Measurements from ENCODE around the gene SH3BP1.
A peak's percentile ranks its signal among the peaks of the same experiment; 100 is the strongest.

The SH3BP1 gene

GRCh38 chr22:37625737-37626136 is 13.7 kb upstream of the SH3BP1 start:
- TF ChIP-seq POLR2AphosphoS5 (IDR thresholded peaks at IDR 0.05; ENCODE audit: low read depth, low read length) (no peak), SPI1 (IDR thresholded peaks at IDR 0.05; ENCODE audit: low read depth, low read length) (no peak), POLR2A (IDR thresholded peaks at IDR 0.05; ENCODE audit: low read depth, low read length) (no peak), PAX5 (IDR thresholded peaks at IDR 0.05; ENCODE audit: insufficient read depth, low read length, severe bottlenecking) (no peak), TAF1 (IDR thresholded peaks at IDR 0.05; ENCODE audit: low read depth, low read length) (no peak), POU2F2 (IDR thresholded peaks at IDR 0.05; ENCODE audit: low read depth, low read length) (no peak)
- DNase-seq (ENCODE audit: insufficient read length, low spot score) (no peak), FAIRE-seq (peak; percentile 78)

GRCh38 chr22:37626144-37626543 is 13.3 kb upstream of the SH3BP1 start:
- no peak for FAIRE-seq
- TF ChIP-seq POLR2A (IDR thresholded peaks at IDR 0.05; ENCODE audit: low read depth, low read length) (no peak), PAX5 (IDR thresholded peaks at IDR 0.05; ENCODE audit: insufficient read depth, low read length, severe bottlenecking) (no peak), POLR2AphosphoS5 (IDR thresholded peaks at IDR 0.05; ENCODE audit: low read depth, low read length) (no peak), POU2F2 (IDR thresholded peaks at IDR 0.05; ENCODE audit: low read depth, low read length) (no peak), SPI1 (IDR thresholded peaks at IDR 0.05; ENCODE audit: low read depth, low read length) (no peak), TAF1 (IDR thresholded peaks at IDR 0.05; ENCODE audit: low read depth, low read length) (no peak)

GRCh38 chr22:37626556-37627075 is 12.9 kb upstream of the SH3BP1 start:
- FAIRE-seq: no peak
- TF ChIP-seq PAX5 (IDR thresholded peaks at IDR 0.05; ENCODE audit: insufficient read depth, low read length, severe bottlenecking) (no peak), TAF1 (IDR thresholded peaks at IDR 0.05; ENCODE audit: low read depth, low read length) (no peak), POLR2A (IDR thresholded peaks at IDR 0.05; ENCODE audit: low read depth, low read length) (no peak)
- no peak for DNase-seq (ENCODE audit: insufficient read length, low spot score)

More at GRCh38 chr22:37626144-37626543, 13.3 kb upstream of the SH3BP1 start:
- no peak for DNase-seq (ENCODE audit: insufficient read length, low spot score)

- DNase-seq (ENCODE audit: insufficient read length, low spot score) (no peak), FAIRE-seq (no peak)
- TF ChIP-seq PAX5 (IDR thresholded peaks at IDR 0.05; ENCODE audit: insufficient read depth, low read length, severe bottlenecking) (no peak), TAF1 (IDR thresholded peaks at IDR 0.05; ENCODE audit: low read depth, low read length) (no peak), SPI1 (IDR thresholded peaks at IDR 0.05; ENCODE audit: low read depth, low read length) (no peak), POLR2A (IDR thresholded peaks at IDR 0.05; ENCODE audit: low read depth, low read length) (no peak), POU2F2 (IDR thresholded peaks at IDR 0.05; ENCODE audit: low read depth, low read length) (no peak)
Observed at GRCh38 chr22:37627121-37627520, 12.3 kb upstream of the SH3BP1 start.

GRCh38 chr22:37627545-37627944 is 11.9 kb upstream of the SH3BP1 start:
- peak; percentile 87 for FAIRE-seq
- no peak for DNase-seq (ENCODE audit: insufficient read length, low spot score)
- TF ChIP-seq SPI1 (IDR thresholded peaks at IDR 0.05; ENCODE audit: low read depth, low read length) (peak; percentile 54), PAX5 (IDR thresholded peaks at IDR 0.05; ENCODE audit: insufficient read depth, low read length, severe bottlenecking) (no peak), POLR2A (IDR thresholded peaks at IDR 0.05; ENCODE audit: low read depth, low read length) (no peak)

GRCh38 chr22:37628830-37629229 is 10.6 kb upstream of the SH3BP1 start:
- TF ChIP-seq POLR2AphosphoS5 (IDR thresholded peaks at IDR 0.05; ENCODE audit: low read depth, low read length) (peak; percentile 54; the same call in 1 of the 2 replicates), POLR2A (IDR thresholded peaks at IDR 0.05; ENCODE audit: low read depth, low read length) (0 out of 2 replicates have a peak, but pooled peaks have one; percentile 17), POU2F2 (IDR thresholded peaks at IDR 0.05; ENCODE audit: low read depth, low read length) (no peak)
- FAIRE-seq (no peak), DNase-seq (ENCODE audit: insufficient read length, low spot score) (no peak)

- FAIRE-seq: no peak
Observed at GRCh38 chr22:37629928-37630327, 9.5 kb upstream of the SH3BP1 start.

GRCh38 chr22:37630839-37631435 is 8.5 kb upstream of the SH3BP1 start:
- FAIRE-seq: no peak
- TF ChIP-seq POLR2AphosphoS5 (IDR thresholded peaks at IDR 0.05; ENCODE audit: low read depth, low read length) (no peak), POLR2A (IDR thresholded peaks at IDR 0.05; ENCODE audit: low read depth, low read length) (no peak), PAX5 (IDR thresholded peaks at IDR 0.05; ENCODE audit: insufficient read depth, low read length, severe bottlenecking) (no peak), SPI1 (IDR thresholded peaks at IDR 0.05; ENCODE audit: low read depth, low read length) (no peak), POU2F2 (IDR thresholded peaks at IDR 0.05; ENCODE audit: low read depth, low read length) (no peak), TAF1 (IDR thresholded peaks at IDR 0.05; ENCODE audit: low read depth, low read length) (no peak)

More at GRCh38 chr22:37629928-37630327, 9.5 kb upstream of the SH3BP1 start:
- DNase-seq (ENCODE audit: insufficient read length, low spot score): no peak
- TF ChIP-seq POLR2A (IDR thresholded peaks at IDR 0.05; ENCODE audit: low read depth, low read length) (no peak), POU2F2 (IDR thresholded peaks at IDR 0.05; ENCODE audit: low read depth, low read length) (no peak), TAF1 (IDR thresholded peaks at IDR 0.05; ENCODE audit: low read depth, low read length) (no peak), SPI1 (IDR thresholded peaks at IDR 0.05; ENCODE audit: low read depth, low read length) (no peak), PAX5 (IDR thresholded peaks at IDR 0.05; ENCODE audit: insufficient read depth, low read length, severe bottlenecking) (no peak), POLR2AphosphoS5 (IDR thresholded peaks at IDR 0.05; ENCODE audit: low read depth, low read length) (no peak)

GRCh38 chr22:37631448-37632173 is 7.9 kb upstream of the SH3BP1 start:
- DNase-seq (ENCODE audit: insufficient read length, low spot score): no peak
- FAIRE-seq: no peak

More at GRCh38 chr22:37630839-37631435, 8.5 kb upstream of the SH3BP1 start:
- DNase-seq (ENCODE audit: insufficient read length, low spot score): no peak

More at GRCh38 chr22:37631448-37632173, 7.9 kb upstream of the SH3BP1 start:
- no peak for TF ChIP-seq PAX5 (IDR thresholded peaks at IDR 0.05; ENCODE audit: insufficient read depth, low read length, severe bottlenecking)
- no peak for TF ChIP-seq SPI1 (IDR thresholded peaks at IDR 0.05; ENCODE audit: low read depth, low read length)
- no peak for TF ChIP-seq POU2F2 (IDR thresholded peaks at IDR 0.05; ENCODE audit: low read depth, low read length)
- TF ChIP-seq TAF1 (IDR thresholded peaks at IDR 0.05; ENCODE audit: low read depth, low read length): no peak
- no peak for TF ChIP-seq POLR2AphosphoS5 (IDR thresholded peaks at IDR 0.05; ENCODE audit: low read depth, low read length)
- no peak for TF ChIP-seq POLR2A (IDR thresholded peaks at IDR 0.05; ENCODE audit: low read depth, low read length)

Measured in GM12891 (cell line).